ENCODE results near the gene ERCC6L2.

GRCh38 chr9:95876138-95876444, 600 bp downstream of the ERCC6L2 start:
- no peak for TF ChIP-seq CTCF (IDR thresholded peaks at IDR 0.05)
- TF ChIP-seq EZH2 (IDR thresholded peaks at IDR 0.05; ENCODE audit: borderline replicate concordance, insufficient read depth, low read depth, low read length, poor library complexity, severe bottlenecking), result no peak

Data from B cell (primary cell).